GM12878 (cell line): Measurements from ENCODE around the gene IL4I1. TPM values are rescaled to one million over a fixed set of nuclear protein-coding genes. Genes with fewer than 3 reads are reported as not detected.
A peak's percentile ranks its signal among the peaks of the same experiment; 100 is the strongest.

Source experiments
- ATF2 ChIP-seq: IDR thresholded peaks from 2 replicates; pipeline ENCODE4 v1.6.1; 2012; ENCODE audit warnings: low read length, inconsistent platforms
- CBX5 ChIP-seq: sonication (generic); IDR thresholded peaks from 2 replicates; pipeline ENCODE4 v1.6.1; 2016; ENCODE audit warnings: low read depth, moderate library complexity, mild to moderate bottlenecking, inconsistent platforms
- CREM ChIP-seq: IDR thresholded peaks from 2 replicates; pipeline ENCODE4 v1.6.1; 2014; ENCODE audit warnings: antibody characterized with exemption, low read depth
- E2F8 ChIP-seq: fragments of 450-650 bp; IDR thresholded peaks from 2 replicates; pipeline ENCODE4 v1.6.1; 2018; ENCODE audit warnings: mild to moderate bottlenecking, low read depth, moderate library complexity; ENCODE audit not compliant: partially characterized antibody
- HCFC1 ChIP-seq: fragments of 150-350 bp; IDR thresholded peaks from 2 replicates; pipeline ENCODE4 v1.6.1; 2014; ENCODE audit warnings: low read length
- IKZF2 ChIP-seq, 2 experiments: fragments of 450-650 bp; IDR thresholded peaks; 2 replicates each; pipeline ENCODE4 v1.6.1; 2017; ENCODE audit warnings: mild to moderate bottlenecking in 2 of 2, moderate library complexity in 2 of 2
- IRF5 ChIP-seq: fragments of 450-650 bp; IDR thresholded peaks from 2 replicates; pipeline ENCODE4 v1.6.1; 2017; ENCODE audit warnings: borderline replicate concordance
- JUNB ChIP-seq: IDR thresholded peaks from 2 replicates; pipeline ENCODE4 v1.6.1; 2016; ENCODE audit warnings: antibody characterized with exemption, mild to moderate bottlenecking
- KAT2A ChIP-seq: conservative IDR thresholded peaks from 2 replicates; pipeline ENCODE4 v1.6.1; 2011; ENCODE audit warnings: low read depth, low read length; ENCODE audit not compliant: control insufficient read depth
- NFIC ChIP-seq: IDR thresholded peaks from 2 replicates; pipeline ENCODE4 v1.6.1; 2012; ENCODE audit warnings: low read depth, mild to moderate bottlenecking, inconsistent platforms, low read length, moderate library complexity
- NFYA ChIP-seq: IDR thresholded peaks from 2 replicates; pipeline ENCODE4 v1.6.1; 2011; ENCODE audit warnings: low read depth, mild to moderate bottlenecking, low read length, improper control_type of control experiment, borderline replicate concordance
- NFYB ChIP-seq: IDR thresholded peaks from 2 replicates; pipeline ENCODE4 v1.6.1; 2011; ENCODE audit warnings: low read depth, mild to moderate bottlenecking, low read length, improper control_type of control experiment, moderate library complexity; ENCODE audit not compliant: insufficient read depth
- NKRF ChIP-seq: fragments of 450-650 bp; conservative IDR thresholded peaks from 2 replicates; pipeline ENCODE4 v1.6.1; 2017; ENCODE audit warnings: mild to moderate bottlenecking, moderate library complexity
- PAX8 ChIP-seq: fragments of 450-650 bp; IDR thresholded peaks from 2 replicates; pipeline ENCODE4 v1.6.1; 2017; ENCODE audit warnings: mild to moderate bottlenecking, moderate library complexity
- PKNOX1 ChIP-seq: fragments of 450-650 bp; IDR thresholded peaks from 2 replicates; pipeline ENCODE4 v1.6.1; 2016; ENCODE audit warnings: mild to moderate bottlenecking
- RUNX3 ChIP-seq: IDR thresholded peaks from 2 replicates; pipeline ENCODE4 v1.6.1; 2012; ENCODE audit warnings: low read length, inconsistent platforms
- SIN3A ChIP-seq: IDR thresholded peaks from 2 replicates; pipeline ENCODE4 v1.6.1; 2012; ENCODE audit warnings: low read depth, low read length, improper control_type of control experiment
- SIX5 ChIP-seq: IDR thresholded peaks from 2 replicates; pipeline ENCODE4 v1.6.1; 2011; ENCODE audit warnings: mild to moderate bottlenecking, low read depth, low read length, moderate library complexity; ENCODE audit not compliant: severe bottlenecking
- SMARCA5 ChIP-seq: fragments of 450-650 bp; IDR thresholded peaks from 2 replicates; pipeline ENCODE4 v1.6.1; 2017; ENCODE audit warnings: mild to moderate bottlenecking
- SRF ChIP-seq, 2 experiments: IDR thresholded peaks; 2 replicates each; pipeline ENCODE4 v1.6.1; 2011; ENCODE audit warnings: low read depth in 2 of 2, low read length in 2 of 2, mild to moderate bottlenecking in 1 of 2, moderate library complexity in 1 of 2
- ZNF207 ChIP-seq: fragments of 450-650 bp; IDR thresholded peaks from 2 replicates; pipeline ENCODE4 v1.6.1; 2014; ENCODE audit warnings: antibody characterized with exemption, mild to moderate bottlenecking, borderline replicate concordance
- ZNF622 ChIP-seq: fragments of 450-650 bp; IDR thresholded peaks from 2 replicates; pipeline ENCODE4 v1.6.1; 2017; ENCODE audit warnings: mild to moderate bottlenecking, inconsistent platforms
- polyA plus RNA-seq, 11 experiments: library from polyadenylated mRNA; depleted of rRNA in 4 of 11; unstranded in 6 of 11; stranded (reverse) in 5 of 11; fragments of >200 nt; fragmentation: Nextera tagmentation in 4 of 11; fragmentation: Illumina TruSeq in 1 of 11; extraction: Ambion mirVana in 4 of 11; extraction: Trizol in 1 of 11; gene quantifications; 1 replicate in 1 of 11; 2 replicates in 10 of 11; pipeline versions ENCODE4 v1.2.1 to v1.2.3, GENCODE V29; 2011 to 2016; ENCODE audit warnings: inconsistent platforms in 2 of 11, missing spikeins in 2 of 11, low read depth in 1 of 11
- total RNA-seq, 4 experiments: library from RNA; depleted of rRNA in 3 of 4; stranded (reverse); fragments of >200 nt in 3 of 4; fragmentation: Illumina TruSeq in 1 of 4; extraction: Trizol in 1 of 4; gene quantifications; 2 replicates each; pipeline versions ENCODE4 v1.2.1 to v1.2.3, GENCODE V29; 2013 to 2021

IL4I1 gene
- total and polyA plus RNA-seq, 10 of the 15 experiments (the other 5 are each of a cell fraction or from before 2014, with no cell fraction given): 0.62 to 83.8 (median 42.8) TPM

- no peak for TF ChIP-seq CBX5
- peak; percentile 89 for TF ChIP-seq SIX5
- TF ChIP-seq SMARCA5: peak; percentile 69
- TF ChIP-seq IRF5: no peak
- peak; percentile 36; the same call in 1 of the 2 replicates for TF ChIP-seq ZNF207
- TF ChIP-seq SRF (IDR thresholded peaks at IDR 0.05; ENCODE audit: low read depth in 2 of 2, low read length in 2 of 2): 0 out of 4 replicates have a peak, but pooled peaks of 1 of the 2 experiments have one; percentile 19
- no peak for TF ChIP-seq NFIC
- no peak; the same call in 1 of the 2 replicates for TF ChIP-seq SIN3A
- TF ChIP-seq IKZF2 (IDR thresholded peaks at IDR 0.05): no peak
- TF ChIP-seq JUNB: no peak
- peak; percentile 96 for TF ChIP-seq CREM
- TF ChIP-seq PKNOX1: peak; percentile 57
- TF ChIP-seq HCFC1: peak; percentile 85
- no peak for TF ChIP-seq E2F8
- TF ChIP-seq NKRF: peak; percentile 35; the same call in 1 of the 2 replicates
- no peak for TF ChIP-seq ATF2
- TF ChIP-seq NFYA: no peak
- no peak for TF ChIP-seq PAX8
- TF ChIP-seq ZNF622: no peak
- TF ChIP-seq KAT2A: no peak
- TF ChIP-seq NFYB: no peak
- peak; percentile 46 for TF ChIP-seq RUNX3
Observed at GRCh38 chr19:49876422-49877019, 20.2 kb downstream of the IL4I1 start (continued).
